GM15510 (cell line): Measurements from ENCODE around the gene CCDC91.

ENCODE experiments used
- POLR2A ChIP-seq: IDR thresholded peaks from 3 replicates; pipeline ENCODE4 v1.6.1; 2011; ENCODE audit warnings: borderline replicate concordance; ENCODE audit not compliant: insufficient read length; ENCODE audit errors: extremely low read depth

CCDC91 gene

GRCh38 chr12:28237423-28237822 is 47.2 kb downstream of the CCDC91 start:
- TF ChIP-seq POLR2A: no peak

DNA sequence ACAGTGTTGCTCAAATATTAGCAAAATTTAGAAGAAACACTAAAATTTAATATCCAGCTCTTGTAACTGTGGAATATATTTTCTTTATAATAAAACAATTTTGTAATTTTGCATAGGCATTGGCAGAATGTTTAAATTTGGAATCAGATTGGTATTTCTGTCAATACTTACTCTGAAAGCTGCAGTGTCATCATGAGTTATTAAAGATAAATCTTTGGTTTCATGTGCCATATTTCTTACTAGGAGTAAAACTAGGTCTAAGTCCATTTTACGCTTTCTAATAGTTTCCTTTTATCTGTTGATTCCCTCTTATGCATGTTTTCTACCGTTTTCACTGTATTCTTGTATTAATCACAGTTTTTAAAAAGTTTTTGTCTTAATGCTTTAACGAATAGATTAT is 49.7 kb downstream of the CCDC91 start:
- no peak for TF ChIP-seq POLR2A

DNA sequence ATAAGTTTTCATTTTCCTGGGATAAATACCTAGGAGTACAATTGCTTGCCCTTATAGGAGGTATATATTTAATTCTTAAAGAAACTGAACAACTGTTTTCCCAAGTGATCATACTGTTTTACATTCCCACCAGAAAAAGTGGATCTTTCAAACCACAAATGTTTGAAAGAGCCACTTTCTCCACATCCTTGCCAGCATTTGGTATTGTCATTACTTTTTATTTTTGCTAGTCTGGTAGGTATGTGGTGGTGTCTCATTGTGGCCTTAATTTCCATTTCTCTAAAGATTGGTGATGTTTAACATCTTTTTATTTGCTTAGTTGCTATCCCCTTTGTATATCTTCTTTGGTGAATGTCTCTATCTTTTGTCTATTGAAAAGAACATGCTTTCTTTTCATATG is 50.6 kb downstream of the CCDC91 start:
- no peak for TF ChIP-seq POLR2A

- TF ChIP-seq POLR2A: no peak
Measured at GRCh38 chr12:28242129-28242495, 51.9 kb downstream of the CCDC91 start.

DNA sequence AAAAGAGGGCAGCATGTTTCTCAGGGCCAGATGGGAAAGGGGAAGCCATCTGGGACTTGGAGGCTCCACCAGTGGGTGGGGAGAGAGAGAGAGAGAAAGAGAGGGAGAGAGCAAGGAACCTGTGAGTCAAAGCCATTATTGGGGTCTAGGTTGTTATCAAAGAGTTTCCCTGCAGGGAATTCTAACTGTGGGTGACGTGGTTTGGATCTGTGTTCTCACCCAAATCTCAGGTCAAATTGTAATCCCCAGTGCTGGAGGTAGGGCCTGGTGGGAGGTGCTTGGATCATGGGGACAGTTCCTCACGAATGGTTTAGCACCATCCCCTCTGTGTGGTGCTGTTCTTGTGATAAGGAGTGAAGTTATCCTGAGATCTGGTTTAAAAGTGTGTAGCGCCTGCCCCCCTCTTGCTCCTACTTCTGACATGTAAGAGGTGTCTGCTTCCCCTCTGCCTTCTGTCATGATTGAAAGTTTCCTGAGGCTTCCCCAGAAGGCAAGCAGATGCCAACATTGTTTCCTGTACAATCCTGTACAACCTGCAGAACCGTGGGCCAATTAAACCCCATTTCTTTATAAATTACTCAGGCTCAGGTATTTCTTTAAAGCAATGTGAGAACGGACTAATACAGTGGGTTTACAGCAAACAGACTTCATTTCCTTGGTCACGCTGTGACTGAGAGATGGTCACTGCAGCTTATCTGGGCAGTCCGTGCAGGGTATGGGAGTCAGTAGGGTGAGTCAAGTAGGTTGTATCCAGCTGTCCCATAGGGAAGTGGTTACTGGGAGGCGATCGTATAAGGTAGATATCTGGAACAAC is 52.4 kb downstream of the CCDC91 start:
- no peak for TF ChIP-seq POLR2A

GRCh38 chr12:28243310-28243633 is 53.0 kb downstream of the CCDC91 start:
- TF ChIP-seq POLR2A: no peak

GRCh38 chr12:28247806-28248205 is 57.5 kb downstream of the CCDC91 start:
- TF ChIP-seq POLR2A: no peak

DNA sequence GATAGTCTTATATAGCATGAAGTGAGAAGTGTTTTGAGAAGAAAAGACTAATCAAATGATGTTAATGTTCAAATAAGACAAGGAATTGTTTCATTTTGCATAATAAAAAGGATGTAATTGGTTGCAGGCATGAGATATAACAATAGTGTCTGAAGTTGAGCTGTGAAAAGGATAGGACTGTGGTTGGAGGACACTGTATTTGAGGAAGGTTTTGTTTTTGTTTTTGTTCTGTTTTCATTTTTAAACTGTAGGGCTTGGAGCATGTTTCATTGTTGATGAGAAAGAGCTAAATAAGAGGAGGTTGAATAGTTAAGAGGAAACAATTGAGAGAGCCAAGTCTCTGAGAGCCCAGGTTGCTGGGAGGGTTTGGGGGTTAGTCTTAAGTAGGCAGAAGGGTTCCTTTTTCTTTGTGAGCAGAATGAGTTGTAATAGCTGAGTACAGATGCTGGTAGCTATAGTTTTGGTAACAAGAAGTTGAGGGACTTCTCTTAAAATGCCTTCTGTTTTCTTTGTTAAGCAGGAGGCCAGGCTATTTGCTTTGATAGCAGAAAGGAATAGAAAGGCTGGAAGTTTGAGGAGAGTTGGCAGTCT is 58.4 kb downstream of the CCDC91 start:
- TF ChIP-seq POLR2A: no peak

GRCh38 chr12:28253161-28253641 is 62.9 kb downstream of the CCDC91 start:
- no peak for TF ChIP-seq POLR2A

- no peak for TF ChIP-seq POLR2A
Measured at GRCh38 chr12:28257411-28257810, 67.2 kb downstream of the CCDC91 start.

- no peak for TF ChIP-seq POLR2A
Measured at GRCh38 chr12:28258998-28259397, 68.7 kb downstream of the CCDC91 start.

DNA sequence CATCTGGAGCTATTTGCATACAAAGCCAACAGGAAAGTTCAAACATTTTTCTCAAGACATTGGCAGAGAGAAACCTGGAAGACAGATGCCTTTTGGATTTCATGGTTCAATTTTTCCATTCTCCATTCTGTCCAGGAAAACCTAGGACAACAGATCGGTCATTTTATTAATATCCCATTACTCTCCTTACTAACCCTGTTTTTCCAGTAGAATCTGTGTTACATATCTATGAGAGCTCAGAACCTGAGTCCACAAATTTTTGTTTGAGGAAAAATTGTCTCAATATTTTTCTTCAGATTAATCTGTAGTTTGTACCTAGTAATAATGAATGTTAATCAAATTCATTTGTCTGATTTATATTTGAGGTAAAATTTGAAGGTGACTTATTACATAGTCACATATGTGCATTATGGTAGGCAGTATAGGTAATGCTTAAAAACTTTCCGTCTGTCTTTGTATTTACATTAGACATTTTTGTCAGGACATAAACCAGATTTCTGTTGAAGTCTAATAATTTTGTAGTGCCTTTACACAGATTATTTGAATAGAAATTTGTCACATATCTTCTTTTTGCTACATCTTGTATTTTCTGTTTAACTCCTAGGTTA is 75.3 kb downstream of the CCDC91 start:
- TF ChIP-seq POLR2A: no peak

DNA sequence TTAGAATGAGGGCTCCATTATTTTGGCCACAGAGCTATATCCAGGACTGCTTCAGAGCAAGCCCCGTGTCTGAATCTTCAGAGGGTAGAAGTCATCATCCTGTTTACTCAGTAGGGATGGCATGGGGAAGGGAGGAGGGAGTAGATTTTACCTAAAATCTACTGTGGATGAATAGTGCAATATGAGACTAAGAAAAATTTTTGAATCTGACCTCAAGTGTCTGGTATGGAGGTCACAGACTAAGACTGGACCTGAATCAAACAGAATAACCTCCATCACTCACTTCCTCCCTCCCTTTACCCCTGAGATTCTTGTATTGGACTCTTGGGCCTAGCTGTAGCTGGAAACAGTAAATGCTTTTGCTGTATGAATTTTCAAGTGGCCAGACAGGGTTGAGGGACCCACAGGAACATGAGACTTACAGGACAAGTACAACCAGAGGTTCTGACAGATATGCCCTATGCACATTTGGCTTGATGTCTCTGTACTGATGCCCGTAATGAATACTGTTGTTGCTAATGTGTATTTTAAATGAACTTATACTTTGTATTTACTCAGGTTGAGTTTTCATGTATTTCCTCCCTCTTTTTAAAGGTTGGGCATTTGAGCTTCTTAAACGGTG is 78.5 kb downstream of the CCDC91 start:
- TF ChIP-seq POLR2A: no peak

- no peak for TF ChIP-seq POLR2A
Measured at GRCh38 chr12:28269851-28270250, 79.6 kb downstream of the CCDC91 start.

GRCh38 chr12:28278499-28278898 is 88.2 kb downstream of the CCDC91 start:
- no peak for TF ChIP-seq POLR2A
